ENCODE measurements around the gene SOX2. TPM values are rescaled to one million over a fixed set of nuclear protein-coding genes. Genes with fewer than 3 reads are reported as not detected.
A peak's percentile ranks its signal among the peaks of the same experiment; 100 is the strongest.

Gene SOX2
- total and polyA plus RNA-seq, 8 donors, result 4.1 to 26.9 (median 9.8) TPM; not detected in 1

DNA sequence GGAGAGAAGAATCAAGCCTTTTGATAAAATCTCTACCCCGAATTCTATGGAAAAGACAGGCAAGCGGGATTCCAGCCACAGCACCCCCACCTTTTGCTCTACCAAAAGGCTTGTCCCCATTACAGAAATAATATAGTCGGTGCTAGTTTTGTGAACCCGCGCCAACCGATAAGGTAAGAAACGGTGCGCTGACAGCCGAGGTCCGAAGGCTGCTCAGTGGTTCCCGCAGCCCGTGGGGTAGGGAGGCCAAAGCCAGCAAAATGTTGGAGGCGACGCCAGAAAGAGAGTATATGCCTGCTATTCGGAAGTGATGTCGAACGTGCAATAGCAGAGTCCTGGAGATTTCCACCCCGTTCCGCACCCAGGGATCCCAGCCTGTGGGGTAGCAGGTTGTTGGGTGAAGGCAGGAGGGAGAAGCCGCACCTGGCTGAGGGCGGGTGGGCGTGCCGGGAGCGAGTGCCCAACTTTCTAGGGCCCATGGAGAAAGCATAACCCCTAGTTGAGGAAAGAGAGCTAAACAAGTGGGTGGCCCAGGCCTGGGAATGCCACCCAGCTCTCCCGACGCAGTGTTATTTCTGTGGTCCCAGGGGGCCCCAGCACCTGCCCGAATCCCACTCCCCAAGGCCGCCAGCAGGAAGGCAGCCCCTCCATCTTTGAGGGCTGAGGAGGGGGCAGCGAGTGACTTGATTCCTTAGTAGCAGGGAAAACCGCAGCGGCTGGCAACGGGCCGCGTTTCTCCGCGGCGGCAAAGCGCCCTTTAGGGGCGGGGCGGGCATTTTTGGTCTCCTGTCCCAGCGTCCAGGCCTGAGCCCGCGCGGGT lies 7.9 kb upstream of the SOX2 start:
- TF ChIP-seq POLR2A (IDR thresholded peaks at IDR 0.05) (no peak), POLR2AphosphoS5 (IDR thresholded peaks at IDR 0.05) (no peak), EP300 (IDR thresholded peaks at IDR 0.05) (no peak)
- TF ChIP-seq, protein P1, sequence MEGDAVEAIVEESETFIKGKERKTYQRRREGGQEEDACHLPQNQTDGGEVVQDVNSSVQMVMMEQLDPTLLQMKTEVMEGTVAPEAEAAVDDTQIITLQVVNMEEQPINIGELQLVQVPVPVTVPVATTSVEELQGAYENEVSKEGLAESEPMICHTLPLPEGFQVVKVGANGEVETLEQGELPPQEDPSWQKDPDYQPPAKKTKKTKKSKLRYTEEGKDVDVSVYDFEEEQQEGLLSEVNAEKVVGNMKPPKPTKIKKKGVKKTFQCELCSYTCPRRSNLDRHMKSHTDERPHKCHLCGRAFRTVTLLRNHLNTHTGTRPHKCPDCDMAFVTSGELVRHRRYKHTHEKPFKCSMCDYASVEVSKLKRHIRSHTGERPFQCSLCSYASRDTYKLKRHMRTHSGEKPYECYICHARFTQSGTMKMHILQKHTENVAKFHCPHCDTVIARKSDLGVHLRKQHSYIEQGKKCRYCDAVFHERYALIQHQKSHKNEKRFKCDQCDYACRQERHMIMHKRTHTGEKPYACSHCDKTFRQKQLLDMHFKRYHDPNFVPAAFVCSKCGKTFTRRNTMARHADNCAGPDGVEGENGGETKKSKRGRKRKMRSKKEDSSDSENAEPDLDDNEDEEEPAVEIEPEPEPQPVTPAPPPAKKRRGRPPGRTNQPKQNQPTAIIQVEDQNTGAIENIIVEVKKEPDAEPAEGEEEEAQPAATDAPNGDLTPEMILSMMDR (IDR thresholded peaks at IDR 0.05), result no peak
- Histone ChIP-seq H3K27ac (no peak overlapping the region), H3K27me3 (peaks cover 25 to 100% (median 69%) of the 10 kb centered on the region in 3 donors), H3K4me1 (peaks cover 0 to 42% (median 22%) of the 10 kb centered on the region in 4 donors), H3K4me3 (peak overlapping the region in 1 of 4 donors; percentile 17), H3K9me3 (no peaks in the 10 kb centered on the region), H3K36me3 (no peaks in the 10 kb centered on the region)
- 20 to 48% (median 46%) methylated on average over 38 to 44 of the region's 44 CpGs for WGBS, 5 donors
- DNase-seq, result peak; percentile 30 to 43
- intact Hi-C loops (cut with DNase I; ENCODE audit: low total_unique reads), result loop anchor here (10.0 kb wide), 1 partner anchor 911 kb away; no protein-coding TSS in a partner anchor

DNA sequence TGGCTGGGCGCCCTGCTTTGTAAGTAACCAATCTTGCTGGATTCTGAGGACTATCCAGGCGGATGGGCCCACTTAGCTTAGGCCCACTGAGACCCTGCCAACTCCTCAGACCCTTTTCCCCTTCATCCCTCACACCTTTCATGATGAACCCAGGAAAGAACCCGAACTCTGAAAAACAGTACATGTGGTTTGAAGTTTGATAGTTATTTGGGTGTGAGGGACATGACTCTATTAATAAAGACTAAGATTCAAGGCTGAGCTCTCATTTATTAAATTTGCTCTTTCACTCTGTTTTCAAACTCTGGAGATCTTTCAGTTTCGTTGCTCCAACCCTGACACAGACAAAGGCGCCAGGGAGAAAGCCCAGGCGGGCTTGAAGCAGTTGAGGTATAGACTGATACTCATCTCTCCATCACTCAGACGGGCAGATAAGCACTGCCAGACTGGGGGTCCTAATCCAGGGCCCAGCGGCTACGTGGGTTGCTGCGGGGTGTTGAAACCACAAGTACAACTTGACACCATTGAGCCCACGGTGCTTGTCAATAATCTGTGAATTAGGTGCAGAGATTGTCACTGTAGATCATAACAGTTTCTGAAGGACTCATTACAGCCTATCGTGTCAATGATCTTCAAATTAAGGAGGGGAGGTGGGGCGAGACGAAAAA lies 7.2 kb upstream of the SOX2 start:
- intact Hi-C loops (cut with DNase I; ENCODE audit: low total_unique reads), result loop anchor here (5.0 to 10.0 kb wide), 2 partner anchors 910 to 973 kb away; no protein-coding TSS in a partner anchor
- peaks cover 0 to 44% (median 23%) of the 10 kb centered on the region in 4 donors for H3K4me1 ChIP-seq
- TF ChIP-seq, protein P1 (IDR thresholded peaks at IDR 0.05), result no peak
- TF ChIP-seq POLR2AphosphoS5 (IDR thresholded peaks at IDR 0.05) (no peak), EP300 (IDR thresholded peaks at IDR 0.05) (no peak), POLR2A (IDR thresholded peaks at IDR 0.05) (no peak)

DNA sequence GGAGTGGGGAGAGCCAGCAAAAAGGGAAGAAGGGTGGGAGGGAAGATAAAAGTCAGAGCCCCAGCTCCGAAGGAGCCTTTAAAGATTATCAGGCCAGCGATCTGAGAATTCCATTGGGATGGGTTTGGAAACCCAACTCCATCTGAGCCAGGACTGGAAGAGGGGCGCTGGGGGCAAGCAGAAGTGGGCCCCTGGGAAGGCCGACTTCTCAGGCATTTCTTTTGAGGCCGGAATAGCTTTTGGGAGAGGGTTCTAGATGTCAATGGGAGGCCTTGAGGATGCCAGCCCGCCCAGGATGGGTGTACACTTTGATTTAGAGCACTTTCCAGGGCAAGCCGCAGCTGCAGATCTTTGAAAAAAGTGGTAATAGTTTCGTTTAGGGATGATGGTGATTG lies 6.6 kb upstream of the SOX2 start:
- no peak for TF ChIP-seq POLR2A (IDR thresholded peaks at IDR 0.05)
- TF ChIP-seq, protein P1 (IDR thresholded peaks at IDR 0.05), result no peak
- Histone ChIP-seq H3K27me3 (peaks cover 25 to 100% (median 69%) of the 10 kb centered on the region in 3 donors), H3K27ac (no peak overlapping the region), H3K36me3 (no peaks in the 10 kb centered on the region), H3K4me1 (peaks cover 0 to 49% (median 27%) of the 10 kb centered on the region in 4 donors), H3K9me3 (no peaks in the 10 kb centered on the region), H3K4me3 (no peak overlapping the region)
- intact Hi-C loops (cut with DNase I; ENCODE audit: low total_unique reads), result loop anchor here (5.0 to 10.0 kb wide), 2 partner anchors 910 to 972 kb away; no protein-coding TSS in a partner anchor
- 28 to 57% (median 49%) methylated on average over 8 of the region's 8 CpGs for WGBS, 5 donors
- no peak for DNase-seq

More for the DNA sequence above, 7.2 kb upstream of the SOX2 start:
- H3K36me3 ChIP-seq, result no peaks in the 10 kb centered on the region
- DNase-seq, result no peak
- 40 to 64% (median 44%) methylated on average over 14 of the region's 14 CpGs for whole genome bisulfite sequencing, 5 donors
- H3K27ac ChIP-seq, result no peak overlapping the region
- H3K9me3 ChIP-seq, result no peaks in the 10 kb centered on the region
- H3K27me3 ChIP-seq, result peaks cover 25 to 100% (median 67%) of the 10 kb centered on the region in 3 donors
- peak overlapping the region in 1 of 4 donors; percentile 17 for H3K4me3 ChIP-seq

DNA sequence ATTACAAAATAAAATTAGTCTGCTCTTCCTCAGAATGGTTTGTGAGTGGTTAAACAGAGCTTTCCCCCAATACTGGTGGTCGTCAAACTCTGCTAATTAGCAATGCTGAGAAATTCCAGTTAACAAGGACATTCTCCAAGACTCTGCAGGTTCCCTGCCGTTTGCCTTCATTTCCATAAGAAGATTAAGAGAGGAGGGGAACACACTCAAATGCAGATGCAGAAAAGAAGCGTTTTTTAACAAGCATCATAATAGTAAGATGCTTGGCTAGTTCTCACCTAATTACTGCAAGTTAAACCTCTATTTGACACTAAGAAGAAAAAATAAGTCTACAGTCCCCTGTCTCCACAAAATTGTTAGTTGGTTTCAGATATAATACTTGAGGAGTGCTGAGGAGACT lies 3.7 kb upstream of the SOX2 start:
- TF ChIP-seq, protein P1 (IDR thresholded peaks at IDR 0.05), result no peak
- TF ChIP-seq POLR2AphosphoS5 (IDR thresholded peaks at IDR 0.05) (no peak), EP300 (IDR thresholded peaks at IDR 0.05) (no peak), POLR2A (IDR thresholded peaks at IDR 0.05) (no peak)
- no peaks in the 10 kb centered on the region for H3K36me3 ChIP-seq
- peaks cover 6 to 57% (median 40%) of the 10 kb centered on the region in 4 donors for H3K4me1 ChIP-seq
- H3K27ac ChIP-seq, result no peak overlapping the region
- H3K4me3 ChIP-seq, result no peak overlapping the region
- H3K9me3 ChIP-seq, result no peaks in the 10 kb centered on the region
- 21 to 43% (median 31%) methylated on average over 3 of the region's 3 CpGs for WGBS, 5 donors
- H3K27me3 ChIP-seq, result peaks cover 35 to 100% (median 70%) of the 10 kb centered on the region in 3 donors
- intact Hi-C loops (cut with DNase I; ENCODE audit: low total_unique reads), result loop anchor here (5.0 to 10.0 kb wide), 2 partner anchors 907 to 969 kb away; no protein-coding TSS in a partner anchor
- DNase-seq, result no peak

Measured in stomach (tissue), 9 donors.